Ascending aorta (tissue), 2 donors: ENCODE data around the gene CLEC20A. TPM values are rescaled to one million over a fixed set of nuclear protein-coding genes. Genes with fewer than 3 reads are reported as not detected.

Experiments used
- DNase-seq, 2 donors: peaks; one replicate each; pipeline ENCODE4 v3.0.0-alpha.2; 2019; ENCODE audit warnings: low spot score in 2 of 2
- H3K27ac ChIP-seq, 2 donors: fragments of 200-600 bp; sonication (generic); one replicate each; pipeline ENCODE4 v1.5.1; 2016 to 2017; ENCODE audit warnings: mild to moderate bottlenecking in 1 of 2
- H3K27me3 ChIP-seq: fragments of 200-600 bp; sonication (generic); one replicate; pipeline ENCODE4 v1.5.1; 2017
- H3K36me3 ChIP-seq, 2 donors: fragments of 200-600 bp; sonication (generic); one replicate each; pipeline ENCODE4 v1.5.1; 2016
- H3K4me1 ChIP-seq, 2 donors: fragments of 200-600 bp; sonication (generic); one replicate each; pipeline ENCODE4 v1.5.1; 2016 to 2017; ENCODE audit warnings: mild to moderate bottlenecking in 1 of 2
- H3K4me3 ChIP-seq, 2 donors: fragments of 200-600 bp; sonication (generic); one replicate each; pipeline ENCODE4 v1.5.1; 2016 to 2017; ENCODE audit warnings: mild to moderate bottlenecking in 1 of 2
- H3K9me3 ChIP-seq, 2 donors: fragments of 200-600 bp; sonication (generic); one replicate each; pipeline ENCODE4 v1.5.1; 2016
- CTCF ChIP-seq, 3 experiments: fragments of 200-600 bp in 2 of 3; fragments of 450-650 bp in 1 of 3; sonication (generic) in 2 of 3; IDR thresholded peaks; one replicate each; pipeline ENCODE4 v1.5.1; 2016 to 2019; ENCODE audit warnings: antibody characterized with exemption in 3 of 3, mild to moderate bottlenecking in 1 of 3, moderate library complexity in 1 of 3
- intact Hi-C: fragments of 100-400 bp; cut with DNase I; formaldehyde crosslinking; loops from one replicate; pipeline ENCODE4 v1.15.1; 2023
- total RNA-seq: library from RNA; depleted of rRNA; stranded (reverse); fragments of >200 nt; gene quantifications from one replicate; pipeline ENCODE4 v1.1.0, GENCODE V29; 2016

CLEC20A gene
- total RNA-seq, 1 donor from 2014 or later = not detected

GRCh38 chr1:178541379-178541778, 44.6 kb upstream of the CLEC20A start:
- no peaks in the 10 kb centered on the region for H3K9me3 ChIP-seq
- peaks cover 0 to 4% of the 10 kb centered on the region in 2 donors for H3K36me3 ChIP-seq
- no peak overlapping the region for H3K27ac ChIP-seq
- peaks cover 0 to 6% of the 10 kb centered on the region in 2 donors for H3K4me1 ChIP-seq
- H3K27me3 ChIP-seq = no peaks in the 10 kb centered on the region
- peak overlapping the region; percentile 92 to 96 for H3K4me3 ChIP-seq
- no peak for TF ChIP-seq CTCF (IDR thresholded peaks at IDR 0.05)
- DNase-seq = no peak
- intact Hi-C loops = loop anchor here (5.0 kb wide), 1 partner anchor 461 kb away; no protein-coding TSS in a partner anchor

- Histone ChIP-seq H3K9me3 (no peaks in the 10 kb centered on the region), H3K27ac (no peak overlapping the region), H3K4me3 (no peak overlapping the region), H3K27me3 (no peaks in the 10 kb centered on the region), H3K4me1 (peaks cover 0 to 6% of the 10 kb centered on the region in 2 donors), H3K36me3 (peaks cover 0 to under 1% of the 10 kb centered on the region in 2 donors)
- DNase-seq = no peak
- intact Hi-C loops = loop anchor here (5.0 kb wide), 1 partner anchor 462 kb away; no protein-coding TSS in a partner anchor
- no peak for TF ChIP-seq CTCF (IDR thresholded peaks at IDR 0.05)
Measured at GRCh38 chr1:178540646-178541045, 43.9 kb upstream of the CLEC20A start.

- no peak for TF ChIP-seq CTCF (IDR thresholded peaks at IDR 0.05)
- Histone ChIP-seq H3K4me3 (no peak overlapping the region), H3K9me3 (no peaks in the 10 kb centered on the region), H3K36me3 (no peaks in the 10 kb centered on the region), H3K4me1 (peaks cover 0 to 6% of the 10 kb centered on the region in 2 donors), H3K27me3 (no peaks in the 10 kb centered on the region), H3K27ac (no peak overlapping the region)
- no peak for DNase-seq
- intact Hi-C loops = loop anchor here (5.0 kb wide), 1 partner anchor 462 kb away; no protein-coding TSS in a partner anchor
Measured at GRCh38 chr1:178540204-178540603, 43.4 kb upstream of the CLEC20A start.

GRCh38 chr1:178539291-178539690, 42.5 kb upstream of the CLEC20A start:
- H3K36me3 ChIP-seq = no peaks in the 10 kb centered on the region
- no peak for DNase-seq
- intact Hi-C loops = no loop called here
- no peaks in the 10 kb centered on the region for H3K27me3 ChIP-seq
- TF ChIP-seq CTCF (IDR thresholded peaks at IDR 0.05) = no peak
- no peak overlapping the region for H3K27ac ChIP-seq
- H3K4me1 ChIP-seq = peaks cover 0 to 6% of the 10 kb centered on the region in 2 donors
- no peak overlapping the region for H3K4me3 ChIP-seq
- no peaks in the 10 kb centered on the region for H3K9me3 ChIP-seq

- no peak for TF ChIP-seq CTCF (IDR thresholded peaks at IDR 0.05)
- H3K27ac ChIP-seq = no peak overlapping the region
- no peak for DNase-seq
- no peaks in the 10 kb centered on the region for H3K36me3 ChIP-seq
- H3K27me3 ChIP-seq = no peaks in the 10 kb centered on the region
- H3K4me3 ChIP-seq = no peak overlapping the region
- no peaks in the 10 kb centered on the region for H3K9me3 ChIP-seq
- peaks cover 0 to 6% of the 10 kb centered on the region in 2 donors for H3K4me1 ChIP-seq
- intact Hi-C loops = no loop called here
Measured at GRCh38 chr1:178538192-178538916, 41.6 kb upstream of the CLEC20A start.
